NCI-H2196 (cell line): ENCODE results near the gene MYH15.
"Not testable (repeated sequence)": the region's sequence is repeated elsewhere in the genome, so short reads cannot be mapped to it uniquely, and the experiment has no call there.

Experiments
- DNase-seq: peaks from one replicate; lab custom pipeline; 2025; ENCODE audit not compliant: unreplicated experiment; lab: John Stamatoyannopoulos, UW

The MYH15 gene

GRCh38 chr3:108391917-108392593 lies 118.3 kb downstream of the MYH15 start:
- DNase-seq, result no peak

DNA sequence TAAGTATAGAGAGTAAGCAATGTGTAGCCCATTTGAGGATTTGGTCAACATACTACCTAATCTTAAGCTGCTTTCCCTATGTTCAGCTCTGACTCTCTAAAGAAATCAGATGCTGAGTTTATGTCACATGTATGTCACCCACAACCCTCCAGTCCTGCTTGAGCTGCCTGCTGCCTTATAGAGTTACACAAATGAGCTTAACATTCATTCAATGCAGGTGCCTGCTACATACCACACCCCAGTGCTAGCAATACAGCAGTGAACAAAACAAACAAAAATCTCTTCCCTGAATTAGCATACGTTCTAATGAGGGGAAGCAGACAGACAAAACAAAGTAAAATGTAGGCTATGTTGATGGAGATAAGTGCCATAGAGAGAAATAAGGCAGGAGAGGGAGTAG lies 121.0 kb downstream of the MYH15 start:
- DNase-seq, result no peak

DNA sequence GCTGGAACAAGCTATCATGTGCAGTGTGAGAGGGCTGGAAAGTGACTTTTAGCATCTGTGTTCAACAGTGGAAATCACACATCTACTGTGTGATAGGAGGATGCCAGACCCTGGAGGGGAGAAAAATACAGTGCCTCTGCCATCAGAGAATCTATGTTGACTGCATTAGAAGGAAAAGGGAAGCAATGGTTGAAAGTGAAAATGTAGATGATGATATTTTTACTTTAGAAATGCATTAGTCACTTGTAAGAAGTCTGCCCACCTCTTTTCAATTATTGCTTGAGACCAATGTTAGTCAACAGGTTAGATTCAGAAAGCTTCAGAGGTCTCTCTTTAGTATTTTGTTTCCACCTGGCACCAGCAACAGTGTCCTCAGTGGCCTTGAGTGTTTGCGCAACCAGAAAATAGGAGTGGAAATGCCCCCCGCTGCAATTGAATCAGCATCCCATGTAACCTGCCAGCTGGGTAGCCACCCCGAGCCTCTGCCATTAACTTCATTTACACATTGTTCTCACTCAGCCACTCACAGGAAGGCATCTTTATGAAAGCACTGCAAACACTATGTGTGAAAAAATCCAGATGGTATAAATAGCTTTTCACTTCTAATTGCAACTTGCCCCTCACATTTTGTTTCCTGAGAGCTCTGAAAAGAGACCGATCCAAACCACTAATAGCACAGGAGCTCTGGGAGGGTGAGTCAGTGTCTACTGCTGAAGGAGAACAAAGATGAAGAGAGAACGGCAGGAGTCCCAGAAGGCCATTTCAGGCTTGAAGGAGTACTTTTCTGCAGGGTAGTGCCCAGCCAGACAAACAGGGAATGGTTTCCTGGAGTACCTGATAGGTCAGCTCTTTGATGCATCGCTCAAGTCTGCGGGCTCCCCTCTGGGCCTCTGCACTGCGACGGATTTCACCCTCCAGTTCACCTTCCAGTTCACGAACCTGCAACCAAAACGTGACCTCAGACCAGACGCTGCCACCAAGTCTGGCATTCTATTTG lies 122.0 kb downstream of the MYH15 start:
- no peak for DNase-seq

DNA sequence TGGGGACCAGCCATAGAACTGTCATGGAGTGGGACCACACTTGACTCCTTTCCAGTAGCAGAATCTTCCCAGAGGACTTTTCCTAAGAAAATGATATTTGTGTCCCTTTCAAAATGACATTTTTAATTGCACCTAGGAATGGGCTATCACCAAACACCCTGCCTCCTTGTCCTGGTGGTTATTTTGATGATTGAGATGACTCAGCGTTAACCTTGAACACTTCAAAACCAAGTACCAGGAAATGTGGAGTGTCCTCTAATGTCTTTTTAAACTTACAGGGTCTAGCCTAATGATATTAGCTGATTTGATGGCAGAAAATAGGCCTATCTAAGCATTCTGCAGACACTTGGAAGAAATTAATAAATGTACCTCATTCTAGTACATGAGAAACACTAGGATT lies 123.3 kb downstream of the MYH15 start:
- DNase-seq, result no peak

GRCh38 chr3:108383306-108383705 lies 127.1 kb downstream of the MYH15 start:
- no peak for DNase-seq

DNA sequence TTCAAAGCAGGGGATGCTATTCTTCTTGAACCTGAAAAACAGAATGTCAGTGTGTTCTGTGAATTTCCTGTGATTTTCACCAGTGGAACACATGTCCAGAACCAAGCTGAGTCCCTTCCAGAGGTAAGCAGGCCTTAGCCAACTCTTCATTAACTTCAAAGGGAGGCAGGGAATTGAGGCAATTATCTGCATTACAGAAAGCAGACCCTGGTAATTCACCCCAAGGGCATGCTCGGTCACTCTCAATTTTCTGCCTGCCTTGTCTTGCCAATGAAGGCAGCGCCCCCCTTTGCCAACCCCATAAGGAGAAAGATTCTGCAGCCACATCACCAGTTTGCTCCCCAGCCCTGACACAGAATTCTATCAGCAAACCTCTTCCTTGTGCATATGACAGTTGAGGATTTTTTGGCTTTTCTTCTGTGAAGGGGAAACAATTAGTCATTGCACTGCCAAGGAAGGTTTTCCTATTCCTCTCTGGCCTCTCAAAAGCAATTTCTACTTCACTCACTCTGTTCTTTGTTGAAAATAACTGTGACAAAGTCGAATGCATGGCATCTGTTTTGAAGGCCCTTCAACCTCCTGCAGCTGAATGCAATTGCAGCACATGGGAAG lies 128.8 kb downstream of the MYH15 start:
- no peak for DNase-seq

DNA sequence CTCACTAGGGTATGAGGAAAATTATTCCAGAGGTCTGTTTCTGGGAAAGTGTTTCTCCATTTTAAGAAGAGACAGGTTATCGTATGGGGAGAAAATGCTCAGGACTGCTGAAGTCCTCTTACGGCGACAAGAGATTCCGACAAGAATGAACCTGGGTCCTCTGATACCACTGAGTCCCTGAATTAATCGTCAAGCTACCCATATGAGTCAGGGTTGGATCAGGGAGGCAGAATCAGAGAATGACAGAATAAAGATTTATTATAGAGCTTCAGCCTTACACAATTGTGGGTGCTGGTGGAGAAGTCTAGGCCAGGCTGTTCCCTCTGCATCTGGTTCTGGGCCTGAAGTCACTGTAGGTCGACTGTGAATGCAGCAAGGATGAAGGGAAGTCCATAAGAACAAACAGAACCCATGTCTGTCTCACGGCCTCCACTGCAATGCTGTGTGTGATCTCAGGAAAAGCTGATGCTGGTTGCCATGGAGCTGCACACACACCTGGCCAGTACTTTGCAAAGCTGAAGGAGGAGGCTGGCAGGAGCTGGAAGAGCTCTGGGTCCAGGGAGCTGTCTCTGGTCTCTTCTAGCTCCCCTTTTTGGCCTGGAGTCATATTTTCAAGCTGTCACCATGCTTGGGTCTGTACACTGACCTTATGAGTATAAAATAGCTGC lies 130.1 kb downstream of the MYH15 start:
- DNase-seq, result no peak

DNA sequence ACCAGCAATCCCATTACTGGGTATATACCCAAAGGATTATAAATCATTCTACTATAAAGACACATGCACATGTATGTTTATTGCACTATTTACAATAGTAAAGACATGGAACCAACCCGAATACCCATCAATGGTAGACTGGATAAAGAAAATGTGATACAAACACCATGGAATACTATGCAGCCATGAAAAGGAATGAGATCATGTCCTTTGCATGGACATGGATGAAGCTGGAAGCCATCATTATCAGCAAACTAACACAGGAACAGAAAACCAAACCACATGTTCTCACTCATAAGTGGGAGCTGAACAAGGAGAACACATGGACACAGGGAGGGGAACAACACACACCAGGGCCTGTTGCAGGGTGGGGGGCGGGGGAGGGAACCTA lies 131.4 kb downstream of the MYH15 start:
- not testable (repeated sequence) for DNase-seq

GRCh38 chr3:108378153-108378951 lies 132.0 kb downstream of the MYH15 start:
- no peak for DNase-seq

GRCh38 chr3:108377384-108377783 lies 133.0 kb downstream of the MYH15 start:
- no peak for DNase-seq

DNA sequence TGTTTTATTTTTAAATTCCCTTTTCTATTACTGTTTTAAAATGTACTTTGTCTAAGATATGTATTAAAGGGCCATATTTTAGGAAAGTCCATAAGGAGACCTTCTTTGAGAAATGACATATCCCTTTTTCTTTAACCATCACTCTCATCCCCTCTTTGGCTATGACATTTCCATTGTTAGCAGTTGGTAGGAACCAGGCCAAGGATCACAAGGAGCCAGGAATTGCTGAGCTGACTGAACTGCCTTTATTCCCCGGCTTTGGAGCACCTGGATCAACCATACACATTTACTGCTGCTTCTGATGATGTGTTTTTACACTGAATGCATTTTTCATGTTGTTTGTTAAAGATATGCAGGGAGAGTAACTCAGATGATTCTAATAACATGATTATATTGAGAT lies 134.4 kb downstream of the MYH15 start:
- DNase-seq, result no peak

- no peak for DNase-seq
Observed at GRCh38 chr3:108359011-108359410, 151.4 kb downstream of the MYH15 start.

DNA sequence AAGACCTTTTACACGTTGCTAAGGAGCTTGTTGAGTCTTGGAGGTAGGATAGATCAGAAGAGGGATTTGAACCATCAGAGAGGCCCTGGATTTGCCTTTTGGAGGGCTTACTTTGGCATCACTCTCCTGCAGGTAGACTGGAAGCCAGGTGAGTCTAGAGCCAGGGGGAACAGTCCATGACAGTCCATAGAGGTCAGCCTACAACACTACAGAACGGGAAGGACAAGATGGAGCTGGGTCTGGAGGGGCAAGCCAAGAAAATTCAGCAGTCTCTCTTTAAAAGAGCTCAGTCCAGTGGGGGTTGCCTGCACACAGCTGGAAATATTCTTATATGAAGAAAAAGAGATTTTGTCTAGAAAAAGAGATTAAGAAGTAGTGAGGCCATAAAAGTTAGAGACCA lies 153.4 kb downstream of the MYH15 start:
- no peak for DNase-seq

- DNase-seq, result no peak
Observed at GRCh38 chr3:108354562-108354961, 155.8 kb downstream of the MYH15 start.

- DNase-seq, result no peak
Observed at GRCh38 chr3:108352176-108352575, 158.2 kb downstream of the MYH15 start.

DNA sequence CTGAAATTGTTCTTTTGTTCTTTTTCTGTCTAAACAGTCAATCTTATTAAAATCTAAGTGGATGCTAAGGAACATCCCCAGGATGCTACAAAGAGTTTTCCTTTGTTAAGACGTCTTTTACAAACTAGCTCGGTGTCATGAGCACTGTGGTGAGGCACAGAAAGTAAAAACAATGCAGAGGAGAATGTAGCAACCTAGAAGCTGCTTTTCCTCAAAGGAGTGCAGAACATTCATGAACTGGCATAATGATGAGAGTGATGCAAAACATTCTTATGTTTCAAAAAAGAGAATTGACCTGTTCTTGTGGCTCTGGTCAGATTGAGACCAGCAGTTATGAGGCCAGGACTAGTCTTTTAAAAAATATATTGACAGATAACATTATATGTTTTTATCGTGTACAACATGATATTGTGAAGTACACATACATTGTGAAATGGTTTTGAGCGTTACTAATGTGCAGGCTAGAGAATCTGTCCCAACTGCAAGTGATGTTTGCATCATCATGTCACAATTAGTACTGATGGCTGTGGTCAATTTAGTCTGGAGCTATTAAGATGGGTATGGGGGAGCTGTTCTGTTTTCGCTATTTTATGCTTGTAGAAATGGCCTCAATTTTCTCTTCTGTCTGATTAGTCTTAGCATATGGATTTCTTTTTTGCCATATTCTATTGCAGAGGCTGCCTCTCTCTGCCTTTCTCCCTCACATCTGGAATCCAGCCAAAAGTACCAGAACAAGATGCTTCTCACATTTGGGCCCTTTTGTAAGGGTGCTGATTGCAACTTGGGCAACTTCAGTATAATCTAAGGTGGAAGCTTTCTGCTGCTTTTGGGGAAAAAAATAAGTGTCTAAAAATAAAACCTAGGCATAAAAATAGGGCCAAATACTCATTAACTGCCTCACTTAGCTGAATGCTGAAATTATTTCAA lies 163.8 kb downstream of the MYH15 start:
- DNase-seq, result no peak

DNA sequence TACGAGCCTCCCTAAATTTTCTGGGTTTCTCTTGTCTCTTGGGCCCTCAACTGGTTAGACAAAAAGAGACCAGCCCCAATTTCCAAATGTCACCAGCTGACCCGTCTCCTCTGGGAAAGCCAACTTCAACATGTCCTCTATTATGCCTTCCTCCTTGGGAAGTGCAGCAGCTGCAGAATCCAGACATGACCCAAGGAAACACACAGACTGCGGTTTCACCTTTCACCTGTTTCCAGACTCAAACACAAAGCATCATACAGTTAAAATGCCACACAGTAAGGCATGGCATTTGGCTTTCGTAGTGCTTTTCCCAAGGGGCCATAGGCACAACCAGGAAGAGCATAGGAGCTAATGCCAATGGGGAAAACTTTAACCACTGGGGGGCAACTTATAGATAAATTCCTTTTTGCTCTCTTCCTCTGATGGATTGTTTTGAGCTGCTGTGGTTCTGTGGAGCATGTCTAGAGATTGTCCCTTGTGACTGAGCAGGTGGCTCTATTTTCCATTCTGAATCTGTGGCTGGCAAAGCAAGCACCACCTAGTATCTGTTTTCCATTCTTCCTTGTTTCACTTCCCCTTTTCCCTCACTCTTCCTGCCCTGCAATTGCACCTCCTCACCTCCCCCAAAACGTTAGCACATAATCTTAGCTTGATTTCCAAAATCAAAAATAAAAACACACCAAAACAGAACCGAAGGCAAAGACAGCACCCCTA lies 164.7 kb downstream of the MYH15 start:
- DNase-seq, result no peak

- no peak for DNase-seq
Observed at GRCh38 chr3:108343491-108343890, 166.9 kb downstream of the MYH15 start.
